HepG2 (cell line): Measurements from ENCODE around the gene GDF7. TPM values are rescaled to one million over a fixed set of nuclear protein-coding genes. Genes with fewer than 3 reads are reported as not detected.

Experiments
- AHDC1 ChIP-seq: sonication (generic); formaldehyde crosslinking; IDR thresholded peaks from 2 replicates; pipeline ENCODE4 v1.5.1; 2020; ENCODE audit warnings: mild to moderate bottlenecking, missing genetic modification reagents, borderline replicate concordance
- DBP ChIP-seq: sonication (generic); formaldehyde crosslinking; IDR thresholded peaks from 2 replicates; pipeline ENCODE4 v1.4.0; 2020; ENCODE audit warnings: missing genetic modification reagents; ENCODE audit errors: not compliant biosample characterization
- HDAC2 ChIP-seq: sonication (generic); formaldehyde crosslinking; IDR thresholded peaks from 2 replicates; pipeline ENCODE4 v1.4.0; 2020; ENCODE audit warnings: missing genetic modification reagents
- JUNB ChIP-seq: sonication (generic); formaldehyde crosslinking; IDR thresholded peaks from 2 replicates; pipeline ENCODE4 v1.8.0; 2022; ENCODE audit warnings: missing genetic modification reagents, mild to moderate bottlenecking, borderline replicate concordance
- KDM6A ChIP-seq: IDR thresholded peaks from 2 replicates; pipeline ENCODE4 v1.6.1; 2016; ENCODE audit warnings: low read depth
- REPIN1 ChIP-seq: sonication (generic); formaldehyde crosslinking; IDR thresholded peaks from 2 replicates; pipeline ENCODE4 v1.8.0; 2022; ENCODE audit warnings: missing genetic modification reagents, low read depth, mild to moderate bottlenecking, borderline replicate concordance
- SKIL ChIP-seq: sonication (generic); formaldehyde crosslinking; IDR thresholded peaks from 2 replicates; pipeline ENCODE4 v1.8.0; 2022; ENCODE audit warnings: missing genetic modification reagents, mild to moderate bottlenecking, moderate library complexity, borderline replicate concordance
- ZFP1 ChIP-seq: IDR thresholded peaks from 2 replicates; pipeline ENCODE4 v1.6.1; 2016
- ZFX ChIP-seq: sonication (generic); formaldehyde crosslinking; IDR thresholded peaks from 2 replicates; pipeline ENCODE4 v1.4.0; 2020; ENCODE audit warnings: mild to moderate bottlenecking, low read depth, missing genetic modification reagents, moderate library complexity
- ZNF512 ChIP-seq: sonication (generic); formaldehyde crosslinking; IDR thresholded peaks from 2 replicates; pipeline ENCODE4 v1.4.0; 2020; ENCODE audit warnings: mild to moderate bottlenecking, missing genetic modification reagents
- ZNF512B ChIP-seq: sonication (generic); formaldehyde crosslinking; IDR thresholded peaks from 2 replicates; pipeline ENCODE4 v1.5.1; 2020; ENCODE audit warnings: missing genetic modification reagents, mild to moderate bottlenecking, borderline replicate concordance
- ZNF589 ChIP-seq: sonication (generic); formaldehyde crosslinking; conservative IDR thresholded peaks from 2 replicates; pipeline ENCODE4 v1.8.0; 2022; ENCODE audit warnings: mild to moderate bottlenecking, moderate library complexity, missing genetic modification reagents
- ZNF597 ChIP-seq: sonication (generic); formaldehyde crosslinking; IDR thresholded peaks from 2 replicates; pipeline ENCODE4 v1.5.0; 2020; ENCODE audit warnings: missing genetic modification reagents
- ZSCAN22 ChIP-seq: sonication (generic); formaldehyde crosslinking; IDR thresholded peaks from 2 replicates; pipeline ENCODE4 v1.4.0; 2020; ENCODE audit warnings: mild to moderate bottlenecking, missing genetic modification reagents
- polyA plus RNA-seq, 8 experiments: library from polyadenylated mRNA; depleted of rRNA in 3 of 8; stranded (reverse) in 7 of 8; unstranded in 1 of 8; fragments of >200 nt; fragmentation: Illumina TruSeq in 4 of 8; extraction: Trizol in 4 of 8; gene quantifications; 2 replicates each; pipeline versions ENCODE4 v1.2.1 to v1.2.3, GENCODE V29; 2011 to 2016; ENCODE audit warnings: low read depth in 4 of 8, missing spikeins in 1 of 8, mixed read lengths in 1 of 8; ENCODE audit not compliant: insufficient read depth in 1 of 8
- total RNA-seq, 5 experiments: library from RNA; depleted of rRNA; stranded (reverse); fragments of >200 nt; fragmentation: Illumina TruSeq; extraction: Trizol; gene quantifications; 2 replicates each; pipeline ENCODE4 v1.2.3, GENCODE V29; 2016; ENCODE audit warnings: low read depth in 1 of 5

Gene GDF7
- total and polyA plus RNA-seq, 2 of the 13 experiments (the other 11 are each of a cell fraction or from before 2014, with no cell fraction given) = 1.6 to 15.0 TPM

- TF ChIP-seq AHDC1 (CRISPR knock-in tag) (no peak), JUNB (CRISPR knock-in tag) (no peak), HDAC2 (CRISPR knock-in tag) (peak; percentile 70), ZNF512B (CRISPR knock-in tag) (0 out of 2 replicates have a peak, but pooled peaks have one; percentile 61), KDM6A (CRISPR knock-in tag) (no peak), REPIN1 (no peak; the same call in 1 of the 2 replicates), ZNF512 (CRISPR knock-in tag) (no peak), ZNF597 (no peak), SKIL (CRISPR knock-in tag) (no peak), ZFP1 (CRISPR knock-in tag) (no peak), ZNF589 (no peak), ZSCAN22 (CRISPR knock-in tag) (no peak), DBP (no peak), ZFX (peak; percentile 94)
These were observed 49.0 kb upstream of the GDF7 start (continued) for GRCh38 chr2:20617892-20618467.
